Endothelial cell of umbilical vein (primary cell): ENCODE measurements around the gene OR10J1. TPM values are rescaled to one million over a fixed set of nuclear protein-coding genes. Genes with fewer than 3 reads are reported as not detected.

Experiments
- BruUV-seq: library from RNA; stranded (reverse); fragments of 400-500 nt; replicated peaks from 2 replicates; lab custom pipeline; 2021; lab: Mats Ljungman, UMichigan
- CTCF ChIA-PET: fragments of 300-600, 350-600 bp; sonication (Branson Sonifier 250); formaldehyde crosslinking; loops from one replicate; lab custom pipeline; 2021; ENCODE audit warnings: antibody characterized with exemption, inconsistent platforms; lab: Charles Lee
- POLR2A ChIA-PET: fragments of 300-600, 350-600 bp; sonication (Branson Sonifier 250); formaldehyde crosslinking; loops from one replicate; lab custom pipeline; 2021; ENCODE audit warnings: antibody characterized with exemption, inconsistent platforms; lab: Charles Lee
- DNase-seq: peaks from one replicate; pipeline ENCODE4 v3.0.0-alpha.2; 2011; ENCODE audit warnings: low read depth, low spot score
- FAIRE-seq: peaks from 2 replicates; lab custom pipeline; 2011; peaks lifted over from hg19 to GRCh38; lab: Jason Lieb, UNC
- H2AFZ ChIP-seq: 2 replicates; pipeline ENCODE4 v1.6.0; 2012; ENCODE audit warnings: low read depth, low read length, control low read depth, inconsistent platforms
- H3K27ac ChIP-seq: 2 replicates; pipeline ENCODE4 v1.5.1; 2011; ENCODE audit warnings: low read depth, mild to moderate bottlenecking, control low read depth, low read length, moderate library complexity; ENCODE audit not compliant: insufficient read depth
- H3K27me3 ChIP-seq, 2 experiments: 2 replicates each; pipeline versions ENCODE4 v1.6.0 to v1.6.1; 2011; ENCODE audit warnings: low read length in 2 of 2, mixed read lengths in 1 of 2; ENCODE audit not compliant: control insufficient read depth in 2 of 2, insufficient read depth in 2 of 2
- H3K36me3 ChIP-seq, 2 experiments: 2 replicates in 1 of 2; 3 replicates in 1 of 2; pipeline ENCODE4 v1.5.1; 2011; ENCODE audit warnings: low read length in 2 of 2, mild to moderate bottlenecking in 1 of 2, moderate library complexity in 1 of 2; ENCODE audit not compliant: control insufficient read depth in 2 of 2, insufficient read depth in 2 of 2; ENCODE audit errors: extremely low read depth in 1 of 2
- H3K4me1 ChIP-seq: 3 replicates; pipeline ENCODE4 v1.5.1; 2011; ENCODE audit warnings: mild to moderate bottlenecking, low read length; ENCODE audit not compliant: control insufficient read depth, insufficient read depth; ENCODE audit errors: extremely low read depth
- H3K4me2 ChIP-seq: 2 replicates; pipeline ENCODE4 v1.6.1; 2011; ENCODE audit warnings: low read length, control low read depth, mixed read lengths; ENCODE audit not compliant: insufficient read depth
- H3K4me3 ChIP-seq, 3 experiments: fragments of 200-600 bp in 1 of 3; sonication (generic), shearing (Covaris generic) in 1 of 3; replicated peaks in 1 of 3; 2 replicates each; pipeline ENCODE4 v1.5.1; 2011 to 2016; ENCODE audit warnings: control low read depth in 3 of 3, low read length in 3 of 3, mild to moderate bottlenecking in 2 of 3, inconsistent platforms in 1 of 3, low read depth in 1 of 3, moderate library complexity in 1 of 3; ENCODE audit not compliant: insufficient read depth in 1 of 3
- H3K79me2 ChIP-seq: 2 replicates; pipeline ENCODE4 v1.6.0; 2012; ENCODE audit warnings: low read length, inconsistent platforms; ENCODE audit not compliant: control insufficient read depth, insufficient read depth
- H3K9ac ChIP-seq: replicated peaks from 2 replicates; pipeline ENCODE3; 2011; ENCODE audit warnings: low read length, control low read depth; ENCODE audit not compliant: insufficient read depth; ENCODE audit errors: extremely low read depth
- H3K9me1 ChIP-seq: replicated peaks from 3 replicates; pipeline ENCODE4 v1.6.0; 2011; ENCODE audit warnings: mild to moderate bottlenecking, low read length; ENCODE audit not compliant: control insufficient read depth, insufficient read depth; ENCODE audit errors: extremely low read depth
- H3K9me3 ChIP-seq: replicated peaks from 2 replicates; pipeline ENCODE4 v1.5.1; 2012; ENCODE audit warnings: low read length, inconsistent platforms; ENCODE audit not compliant: control insufficient read depth, insufficient read depth
- H4K20me1 ChIP-seq: replicated peaks from 2 replicates; pipeline ENCODE3; 2011; ENCODE audit warnings: mild to moderate bottlenecking, low read length; ENCODE audit not compliant: control insufficient read depth, insufficient read depth; ENCODE audit errors: extremely low read depth
- CTCF ChIP-seq, 2 donors: IDR thresholded peaks; 1 replicate in 1 of 2; 2 replicates in 1 of 2; pipeline ENCODE4 v1.5.1; 2011; ENCODE audit warnings: low read length in 2 of 2, mild to moderate bottlenecking in 2 of 2, moderate library complexity in 2 of 2, control low read depth in 1 of 2, inconsistent platforms in 1 of 2, low read depth in 1 of 2; ENCODE audit not compliant: insufficient read depth in 1 of 2; ENCODE audit errors: extremely low read depth in 1 of 2
- EZH2 ChIP-seq: IDR thresholded peaks from 2 replicates; pipeline ENCODE4 v1.6.1; 2012; ENCODE audit warnings: borderline replicate concordance, low read depth, mild to moderate bottlenecking, moderate library complexity, low read length, inconsistent platforms; ENCODE audit not compliant: severe bottlenecking
- FOS ChIP-seq: IDR thresholded peaks from 2 replicates; pipeline ENCODE4 v1.6.1; 2011; ENCODE audit warnings: mild to moderate bottlenecking, low read length, moderate library complexity, borderline replicate concordance; ENCODE audit not compliant: insufficient read depth
- GATA2 ChIP-seq: IDR thresholded peaks from 2 replicates; pipeline ENCODE4 v1.7.0; 2011; ENCODE audit warnings: low read depth, mild to moderate bottlenecking, moderate library complexity, mixed read lengths, low read length; ENCODE audit not compliant: insufficient read length, insufficient read depth
- JUN ChIP-seq: IDR thresholded peaks from 2 replicates; pipeline ENCODE4 v1.6.1; 2011; ENCODE audit warnings: borderline replicate concordance, low read depth; ENCODE audit not compliant: insufficient read length, insufficient read depth
- MAX ChIP-seq: IDR thresholded peaks from 2 replicates; pipeline ENCODE4 v1.6.1; 2011; ENCODE audit not compliant: insufficient read depth, insufficient read length
- MYC ChIP-seq: IDR thresholded peaks from one replicate; pipeline ENCODE4 v1.6.1; 2011; ENCODE audit warnings: mild to moderate bottlenecking, low read depth, low read length
- POLR2A ChIP-seq: IDR thresholded peaks from 2 replicates; pipeline ENCODE4 v1.6.1; 2012; ENCODE audit warnings: low read depth, mild to moderate bottlenecking, control low read depth, low read length
- POLR2AphosphoS5 ChIP-seq: IDR thresholded peaks from 2 replicates; pipeline ENCODE4 v1.6.1; 2012; ENCODE audit warnings: low read depth, mild to moderate bottlenecking, control low read depth, low read length, moderate library complexity; ENCODE audit not compliant: insufficient read depth
- dilution Hi-C: fragments of 300-500 bp; cut with MboI; formaldehyde crosslinking; loops from one replicate; pipeline ENCODE4 v1.15.0; 2019; ENCODE audit warnings: low sequenced_read_pairs; ENCODE audit not compliant: extremely low pct_ligation_motif_present
- intact Hi-C: fragments of 100-400 bp; cut with micrococcal nuclease; formaldehyde crosslinking; loops from one replicate; pipeline ENCODE4 v1.10.0; 2022
- polyA plus RNA-seq, 4 experiments: library from polyadenylated mRNA; depleted of rRNA in 3 of 4; stranded (reverse) in 3 of 4; unstranded in 1 of 4; fragments of >200 nt; gene quantifications; 2 replicates each; pipeline versions ENCODE4 v1.2.1 to v1.2.3, GENCODE V29; 2011 to 2012; ENCODE audit warnings: missing spikeins in 1 of 4
- total RNA-seq: library from RNA; stranded (reverse); gene quantifications from 2 replicates; pipeline ENCODE4 v1.2.3, GENCODE V29; 2021

The OR10J1 gene
- total and polyA plus RNA-seq, 2 donors (not counting 3 experiments of a cell fraction or from before 2014, with no cell fraction given), result not detected

GRCh38 chr1:159408862-159409400, 30.6 kb upstream of the OR10J1 start:
- peaks cover 10% of the 10 kb centered on the region for H3K4me1 ChIP-seq
- H3K9me3 ChIP-seq, result no peaks in the 10 kb centered on the region
- no peak overlapping the region for H2AFZ ChIP-seq
- POLR2A ChIA-PET, result no interaction called here
- peak overlapping the region; percentile 85 for H3K4me2 ChIP-seq
- dilution Hi-C loops, result no loop called here
- H3K36me3 ChIP-seq, result no peaks in the 10 kb centered on the region
- TF ChIP-seq FOS (peak; percentile 70), JUN (peak; percentile 72), GATA2 (peak; percentile 98), POLR2A (no peak), POLR2AphosphoS5 (peak; percentile 45), MYC (no peak), CTCF (IDR thresholded peaks at IDR 0.05; ENCODE audit: extremely low read depth in 1 of 2, insufficient read depth in 1 of 2, low read depth in 1 of 2, low read length in 2 of 2) (no peak), MAX (no peak), EZH2 (no peak)
- H3K79me2 ChIP-seq, result no peaks in the 10 kb centered on the region
- no peaks in the 10 kb centered on the region for H3K9me1 ChIP-seq
- H3K27me3 ChIP-seq, result no peaks in the 10 kb centered on the region
- intact Hi-C loops, result loop anchor here (2.0 to 5.0 kb wide), 4 partner anchors 40 to 372 kb away; partner anchors contain the start of gene DUSP23
- H3K9ac ChIP-seq, result peak overlapping the region; percentile 34
- no peaks in the 10 kb centered on the region for H4K20me1 ChIP-seq
- CTCF ChIA-PET, result interaction anchor here (0.7 to 1.5 kb wide), 8 partner anchors 10 to 390 kb away, joined by 3 to 12 read pairs (median 4); partner anchors contain the start of gene DUSP23
- DNase-seq, result peak; percentile 98
- no TSS peak for BruUV-seq
- FAIRE-seq, result peak; percentile 94
- peak overlapping the region in 1 of 3 experiments; percentile 39 for H3K4me3 ChIP-seq
- peak overlapping the region; percentile 90 for H3K27ac ChIP-seq
